Measurements from ENCODE around the gene ERP44.
"Not testable (repeated sequence)": the region's sequence is repeated elsewhere in the genome, so short reads cannot be mapped to it uniquely, and the experiment has no call there.

Gene ERP44

DNA sequence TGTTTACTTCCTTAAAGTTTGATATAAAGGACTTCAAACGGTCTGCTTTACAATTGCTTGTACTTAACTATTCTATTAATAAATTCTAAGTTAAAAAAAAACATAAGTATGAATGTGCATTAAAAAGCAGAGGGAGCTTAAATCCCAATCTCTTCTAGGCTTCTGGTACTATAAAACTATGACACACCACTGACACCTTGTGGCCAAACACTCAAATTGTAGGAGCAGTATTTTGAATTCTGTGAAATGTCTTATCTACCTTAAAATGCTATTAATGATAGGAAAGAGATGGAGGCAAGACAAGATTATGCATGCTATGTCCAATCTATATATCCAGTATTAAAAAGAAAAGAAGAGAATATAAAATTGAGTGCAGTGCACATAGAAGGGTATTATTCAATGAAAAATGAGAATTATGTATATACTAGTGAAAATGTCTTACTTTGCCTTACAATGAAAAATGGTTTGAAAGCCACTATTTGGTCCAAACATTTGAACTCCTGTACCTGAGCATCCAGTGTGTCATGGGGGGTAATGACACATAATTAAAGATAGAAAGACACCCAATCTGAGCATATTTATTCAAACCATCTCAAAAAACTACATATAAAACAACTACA is 87.6 kb downstream of the ERP44 start:
- peak; percentile 86 for DNase-seq (ENCODE audit: low spot score)

DNA sequence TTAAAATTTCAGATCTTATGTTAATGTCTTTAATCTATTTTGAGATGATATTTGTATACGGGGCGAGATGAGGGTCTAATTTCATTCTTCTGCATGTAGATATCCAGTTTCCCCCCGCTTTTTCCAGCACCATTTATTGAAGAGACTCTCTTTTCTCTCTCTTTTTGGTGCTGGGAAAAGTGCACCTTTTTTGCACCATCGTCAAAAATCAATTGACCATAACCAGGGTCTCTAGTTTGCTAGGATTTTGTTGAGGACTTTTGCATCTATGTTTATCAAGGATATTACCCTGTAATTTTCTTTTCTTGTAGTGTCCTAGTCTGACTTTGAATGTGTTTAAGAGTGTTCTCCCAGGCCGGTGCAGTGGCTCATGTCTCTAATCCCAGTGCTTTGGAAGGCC is 99.0 kb downstream of the ERP44 start:
- DNase-seq (ENCODE audit: low spot score), result no peak

DNA sequence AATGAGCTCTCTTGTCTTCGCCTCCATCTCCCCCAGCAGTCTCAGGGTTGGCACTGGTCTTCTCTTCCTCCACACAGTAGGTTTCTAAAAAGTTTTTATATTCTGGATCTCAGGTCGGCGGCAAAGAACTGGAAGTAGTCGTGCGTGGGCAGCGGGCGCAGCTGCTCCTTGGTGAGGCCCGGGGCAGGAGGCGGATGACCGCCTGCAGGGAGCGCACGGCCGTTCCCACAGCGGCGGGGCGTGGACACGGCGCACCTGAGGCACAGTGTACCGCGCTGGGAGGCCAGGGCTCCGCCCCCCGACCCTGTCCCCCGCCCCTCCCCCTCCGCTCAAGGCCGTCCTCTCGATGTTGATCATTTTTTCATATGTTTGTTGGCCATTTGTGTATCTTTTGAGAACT is 99.9 kb downstream of the ERP44 start:
- DNase-seq (ENCODE audit: low spot score), result no peak

DNA sequence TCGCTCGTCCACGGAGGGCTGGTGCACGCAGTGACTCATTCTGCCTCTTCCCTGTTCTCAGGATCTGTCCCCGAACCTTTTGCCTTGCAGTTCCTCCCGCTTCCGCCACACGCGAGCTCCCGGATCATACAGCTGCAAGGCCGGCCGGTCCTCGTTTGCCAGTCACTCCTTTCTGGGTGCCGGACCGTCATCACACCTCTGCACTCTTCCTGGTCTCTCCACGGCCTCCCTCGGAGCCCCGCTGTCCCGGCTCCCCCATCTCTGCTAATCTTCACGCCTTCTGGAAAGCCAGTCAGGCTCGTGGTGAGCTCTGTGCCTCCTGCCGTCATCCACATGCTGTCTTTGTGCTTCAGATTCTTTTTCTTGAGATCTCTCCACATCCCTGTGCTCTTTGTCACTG is 100.5 kb downstream of the ERP44 start:
- DNase-seq (ENCODE audit: low spot score), result no peak

DNA sequence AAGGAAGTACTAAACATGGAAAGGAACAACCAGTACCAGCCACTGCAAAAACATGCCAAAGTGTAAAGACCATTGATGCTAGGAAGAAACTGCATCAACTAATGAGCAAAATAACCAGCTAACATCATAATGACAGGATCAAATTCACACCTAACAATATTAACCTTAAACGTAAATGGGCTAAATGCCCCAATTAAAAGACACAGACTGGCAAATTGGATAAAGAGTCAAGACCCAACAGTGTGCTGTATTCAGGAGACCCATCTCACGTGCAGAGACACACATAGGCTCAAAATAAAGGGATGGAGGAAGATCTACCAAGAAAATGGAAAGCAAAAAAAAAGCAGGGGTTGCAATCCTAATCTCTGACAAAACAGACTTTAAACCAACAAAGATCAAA is 108.3 kb downstream of the ERP44 start:
- not testable (repeated sequence) for DNase-seq (ENCODE audit: low spot score)

DNA sequence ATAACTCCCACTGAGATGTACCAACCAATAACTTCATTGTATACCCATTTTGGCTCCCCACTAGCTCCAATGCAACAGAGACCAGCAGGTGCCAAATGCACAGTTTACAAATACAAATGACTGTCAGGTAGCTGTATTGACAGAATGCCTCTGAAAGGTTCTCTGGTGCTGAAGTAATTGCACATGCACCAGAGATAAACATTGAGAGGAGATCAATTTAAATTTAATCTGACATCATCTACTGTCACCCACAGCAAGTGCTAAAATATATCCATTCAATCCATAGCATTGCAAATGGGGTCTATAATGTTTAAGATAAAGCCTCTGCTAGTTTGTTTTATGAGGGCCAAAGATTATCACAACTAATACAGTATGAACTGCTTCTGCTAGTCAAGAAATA is 112.2 kb downstream of the ERP44 start:
- DNase-seq (ENCODE audit: low spot score), result no peak

DNA sequence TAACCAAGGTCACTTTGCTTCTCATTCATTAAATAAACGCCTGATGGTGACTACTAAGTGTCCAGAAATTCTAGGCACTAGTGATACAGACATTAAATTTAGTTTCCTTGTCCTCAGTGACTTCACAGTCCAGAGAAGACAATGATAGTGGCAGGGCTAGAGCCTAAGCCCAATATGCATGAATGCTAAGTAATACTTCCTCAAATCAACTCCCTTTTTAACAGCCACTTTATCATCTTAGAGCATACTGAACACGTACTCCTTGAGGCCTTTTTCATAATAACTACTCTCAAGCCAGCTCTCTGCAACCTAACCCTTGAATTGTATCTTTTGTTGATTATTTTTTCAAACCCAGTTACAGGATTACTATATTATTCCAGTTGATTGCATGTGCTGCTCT is 118.2 kb downstream of the ERP44 start:
- DNase-seq (ENCODE audit: low spot score), result no peak

DNA sequence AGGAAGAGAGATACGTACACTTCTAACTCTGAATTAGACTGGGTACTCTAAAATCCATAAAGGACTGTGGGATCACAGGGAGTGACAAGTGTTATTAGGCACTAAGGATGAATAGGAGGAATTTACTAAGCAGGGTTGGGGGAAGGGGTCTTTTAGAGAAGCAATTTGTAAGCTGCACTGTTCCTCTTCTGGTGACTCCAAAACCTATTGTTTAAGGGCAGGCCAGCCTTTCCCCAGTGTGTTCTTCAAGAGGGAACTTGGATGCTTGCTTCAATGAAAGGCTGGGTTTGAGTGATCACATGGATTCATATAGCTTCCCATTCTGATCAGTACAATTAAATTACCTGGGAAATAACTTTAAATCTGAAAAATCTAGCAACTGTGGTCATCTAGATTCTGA is 120.6 kb downstream of the ERP44 start:
- no peak for DNase-seq (ENCODE audit: low spot score)

DNA sequence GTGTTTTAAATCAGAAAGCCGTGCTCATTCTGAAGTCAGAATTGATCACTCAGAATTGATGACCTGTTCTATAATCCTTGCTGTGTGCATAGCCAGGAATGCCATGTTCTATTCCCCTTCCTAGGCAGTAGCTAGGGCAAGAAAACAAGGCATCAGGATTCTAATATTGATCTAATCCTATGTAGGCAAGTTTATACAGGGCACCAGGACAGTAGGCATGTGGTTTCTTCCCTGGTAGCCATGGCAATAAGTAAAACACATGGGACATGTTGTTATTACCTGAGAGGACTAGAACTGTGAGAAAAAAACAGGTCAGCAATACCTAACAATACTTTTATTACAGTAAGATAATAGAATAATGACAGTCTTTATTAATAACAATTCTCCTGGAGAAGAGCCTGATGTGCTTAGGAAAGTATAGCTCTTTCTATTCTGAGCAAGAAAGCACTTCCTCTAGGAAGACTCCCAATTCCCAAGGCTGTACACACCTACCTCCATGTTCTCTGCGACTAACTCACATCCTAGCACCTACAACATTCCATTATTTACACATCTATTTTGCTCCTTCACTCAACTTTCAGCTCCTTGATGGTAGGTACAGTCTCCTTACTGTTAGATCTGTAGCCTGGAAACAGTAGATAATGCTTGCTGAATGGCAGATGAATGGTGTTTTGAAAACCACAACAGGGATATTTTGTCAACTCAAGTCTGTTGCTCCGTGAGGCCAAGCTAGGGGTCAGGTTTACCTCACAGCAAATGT is 121.6 kb downstream of the ERP44 start:
- no peak for DNase-seq (ENCODE audit: low spot score)

DNA sequence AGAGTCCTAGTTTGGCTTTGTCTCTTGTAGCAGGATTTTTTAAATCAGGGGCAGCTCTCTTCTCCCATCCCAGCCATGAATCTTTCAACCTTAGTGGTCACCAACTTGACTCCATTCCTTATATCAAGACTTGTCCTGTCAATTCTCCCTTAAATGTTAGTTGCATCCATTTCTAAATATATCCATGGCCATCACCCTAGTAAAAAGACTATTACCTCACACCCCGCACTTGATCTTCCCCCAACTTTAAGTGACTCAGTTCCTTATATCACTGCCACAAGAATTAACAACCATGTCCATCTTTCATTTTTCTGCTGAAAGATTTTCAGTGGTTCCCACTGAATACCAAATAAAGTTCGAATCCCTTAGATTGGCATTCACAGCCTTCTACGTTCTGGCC is 125.3 kb downstream of the ERP44 start:
- no peak for DNase-seq (ENCODE audit: low spot score)

DNA sequence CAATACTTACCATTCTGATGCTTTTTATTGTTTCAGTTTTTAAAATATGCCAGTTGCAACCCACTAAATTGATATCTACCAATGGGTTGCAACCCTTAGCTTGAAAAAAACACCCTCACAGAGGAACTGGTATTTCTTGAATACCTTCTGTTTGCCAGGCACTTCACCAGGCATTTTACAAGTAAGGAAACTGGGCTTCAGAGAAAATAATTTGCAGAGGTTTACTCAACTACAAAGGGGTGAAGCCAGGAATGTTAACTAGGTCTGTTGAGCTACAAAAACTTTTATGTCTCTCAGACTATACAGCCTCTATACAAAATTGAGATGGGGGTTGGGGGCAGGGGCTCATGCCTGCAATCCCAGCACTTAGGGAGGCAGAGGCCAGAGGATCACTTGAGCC is 127.4 kb downstream of the ERP44 start:
- DNase-seq (ENCODE audit: low spot score), result no peak

DNA sequence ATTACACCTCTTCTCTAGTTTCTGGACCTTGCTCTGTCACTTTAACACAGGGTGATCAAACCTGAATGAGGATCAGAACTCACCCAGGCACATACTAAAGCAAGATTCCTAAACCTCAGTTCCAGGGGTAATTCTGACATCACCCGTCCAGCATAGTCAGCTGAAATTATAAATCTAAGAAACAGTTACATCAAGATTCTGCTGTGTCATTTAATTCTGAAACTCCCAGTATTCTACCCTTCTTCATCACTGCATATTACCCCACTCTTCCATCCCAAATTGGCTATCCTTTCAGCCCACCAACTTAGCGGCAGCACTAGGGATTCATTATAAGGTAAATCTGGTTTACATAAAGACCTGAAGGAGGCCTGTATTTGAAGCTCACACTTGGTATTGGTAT is 128.3 kb downstream of the ERP44 start:
- no peak for DNase-seq (ENCODE audit: low spot score)

DNA sequence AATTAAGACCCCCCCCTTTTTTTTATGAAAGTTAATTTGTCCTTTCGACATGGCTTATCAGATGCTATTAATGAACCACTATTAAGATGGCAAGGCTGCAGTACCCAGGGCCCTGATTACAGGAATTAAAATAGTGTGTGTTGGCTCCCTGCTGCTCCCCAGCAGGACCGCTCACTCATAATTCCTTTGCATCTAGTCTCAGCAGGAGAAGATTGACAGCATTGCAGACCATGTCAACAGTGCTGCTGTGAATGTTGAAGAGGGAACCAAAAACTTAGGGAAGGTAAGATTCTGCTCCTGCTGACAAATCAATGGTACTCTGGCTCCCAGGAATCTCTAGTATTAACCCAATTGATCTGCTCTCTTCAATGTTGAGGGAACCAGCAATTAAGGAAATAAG is 131.3 kb downstream of the ERP44 start:
- no peak for DNase-seq (ENCODE audit: low spot score)

DNA sequence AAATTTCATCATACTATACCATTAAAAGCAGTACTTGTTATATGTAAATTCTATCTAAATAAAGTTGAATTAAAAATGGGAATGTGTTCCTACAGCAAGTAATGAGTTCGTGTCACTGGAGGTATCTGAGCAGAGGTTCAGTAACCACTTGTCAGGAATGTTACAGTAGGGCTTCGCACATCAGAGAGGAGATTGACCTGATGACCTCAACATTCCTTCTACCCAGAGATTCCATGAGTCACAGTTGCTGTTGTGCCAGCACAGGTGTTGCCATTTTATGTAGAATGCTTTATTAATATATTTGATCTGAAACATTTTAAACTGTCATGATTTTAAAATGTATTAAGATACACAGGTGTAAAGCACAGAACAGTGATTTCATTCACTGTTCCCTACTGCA is 132.1 kb downstream of the ERP44 start:
- DNase-seq (ENCODE audit: low spot score), result peak; percentile 33

DNA sequence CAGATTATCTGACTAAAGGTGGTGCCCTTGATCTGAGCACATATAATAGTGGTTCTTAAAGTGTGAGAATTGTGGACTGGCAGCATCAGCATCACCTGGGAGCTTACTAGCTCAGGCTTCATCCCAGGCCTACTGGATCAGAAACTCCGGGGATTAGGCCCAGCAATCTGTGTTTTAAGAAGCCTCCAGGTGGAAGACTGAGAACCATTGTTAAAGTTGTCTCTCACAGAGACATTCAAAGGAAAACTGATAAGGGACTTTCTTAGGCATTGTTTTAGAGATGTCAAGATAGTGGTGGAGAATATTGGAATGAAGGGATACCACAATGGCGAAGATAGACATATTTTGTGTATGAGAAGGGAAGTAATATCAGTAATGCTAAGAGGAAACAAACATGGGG is 132.8 kb downstream of the ERP44 start:
- no peak for DNase-seq (ENCODE audit: low spot score)

DNA sequence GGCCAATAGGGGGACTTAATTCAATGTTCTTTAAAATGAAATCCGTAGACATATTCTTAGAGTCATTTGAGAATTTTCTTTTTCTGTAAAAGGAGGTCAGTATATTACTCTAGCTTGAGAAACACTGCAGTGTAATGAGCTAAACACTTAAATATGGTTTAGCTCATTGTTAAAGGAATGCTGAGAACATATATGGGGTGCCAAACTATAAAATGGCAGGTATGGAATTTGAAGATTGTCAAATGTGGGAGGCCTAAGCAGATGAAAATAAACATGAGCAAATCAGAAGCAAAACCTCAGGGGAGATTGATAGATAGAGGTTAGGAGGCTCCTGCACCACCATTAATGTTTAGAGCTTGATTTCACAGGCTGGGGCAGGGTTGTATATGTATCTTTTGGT is 134.5 kb downstream of the ERP44 start:
- DNase-seq (ENCODE audit: low spot score), result no peak

DNA sequence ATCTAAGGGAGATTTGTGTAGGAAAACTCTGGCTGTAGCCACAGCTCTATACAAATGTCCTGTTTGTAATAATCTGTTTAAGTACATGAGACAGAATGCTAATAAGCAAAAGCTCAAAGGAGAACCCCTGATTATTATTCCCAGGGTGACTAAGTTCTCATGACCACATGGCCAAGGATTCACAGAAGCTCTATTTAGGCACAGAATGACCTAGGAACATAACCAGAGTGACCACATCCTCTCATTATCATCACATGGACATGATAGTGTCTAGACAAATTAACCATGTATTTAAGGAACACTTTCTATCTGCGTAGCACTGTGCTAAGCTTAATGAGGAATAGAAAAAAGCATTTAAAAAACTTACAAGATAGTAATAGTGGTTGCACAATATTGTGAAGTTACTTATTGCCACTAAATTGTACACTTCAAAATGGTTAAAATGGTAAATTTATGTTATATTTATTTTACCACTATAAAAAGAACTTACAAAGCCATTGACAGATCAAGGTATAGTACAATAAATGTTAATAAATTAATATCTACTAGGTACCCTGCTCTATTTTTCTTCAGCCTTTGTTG is 136.0 kb downstream of the ERP44 start:
- peak; percentile 20 for DNase-seq (ENCODE audit: low spot score)

DNA sequence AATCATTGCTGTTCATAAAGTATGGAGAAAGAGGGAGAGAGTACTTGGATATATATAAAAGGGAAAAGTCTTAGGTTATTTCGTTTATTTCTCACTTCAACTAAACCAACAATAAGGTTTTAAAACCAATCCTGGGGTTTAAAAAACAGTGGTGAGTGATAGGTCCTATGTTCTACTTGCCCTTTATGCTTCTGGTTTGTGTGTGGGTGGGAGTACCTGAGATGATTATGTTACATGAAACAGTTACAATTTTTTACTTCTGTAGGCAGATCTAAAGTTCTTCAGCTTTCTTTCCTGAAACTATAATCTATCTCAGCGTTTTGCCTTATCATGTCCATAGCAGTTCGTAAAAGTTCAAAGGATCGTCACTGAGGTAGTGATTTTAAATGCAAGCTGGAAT is 143.2 kb downstream of the ERP44 start:
- no peak for DNase-seq (ENCODE audit: low spot score)

DNA sequence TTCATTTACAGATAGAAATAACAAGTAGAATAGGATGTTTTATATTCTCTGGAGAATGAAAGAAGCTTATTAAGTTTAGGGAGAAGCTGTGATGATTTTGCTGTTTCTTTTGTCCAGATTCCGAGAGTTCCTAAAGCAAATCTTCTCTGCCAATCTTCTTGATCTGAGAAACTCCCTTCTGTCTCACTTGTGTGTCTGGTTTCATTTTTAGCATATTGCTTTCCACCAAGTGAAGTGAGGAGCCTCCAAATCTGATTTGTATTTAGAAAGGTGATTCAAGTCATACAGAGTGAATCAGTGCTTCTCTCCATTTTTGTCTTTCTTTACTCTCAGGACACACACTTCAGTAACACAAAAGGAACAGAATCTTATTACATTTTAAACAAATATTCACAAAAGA is 144.0 kb downstream of the ERP44 start:
- DNase-seq (ENCODE audit: low spot score), result no peak

DNA sequence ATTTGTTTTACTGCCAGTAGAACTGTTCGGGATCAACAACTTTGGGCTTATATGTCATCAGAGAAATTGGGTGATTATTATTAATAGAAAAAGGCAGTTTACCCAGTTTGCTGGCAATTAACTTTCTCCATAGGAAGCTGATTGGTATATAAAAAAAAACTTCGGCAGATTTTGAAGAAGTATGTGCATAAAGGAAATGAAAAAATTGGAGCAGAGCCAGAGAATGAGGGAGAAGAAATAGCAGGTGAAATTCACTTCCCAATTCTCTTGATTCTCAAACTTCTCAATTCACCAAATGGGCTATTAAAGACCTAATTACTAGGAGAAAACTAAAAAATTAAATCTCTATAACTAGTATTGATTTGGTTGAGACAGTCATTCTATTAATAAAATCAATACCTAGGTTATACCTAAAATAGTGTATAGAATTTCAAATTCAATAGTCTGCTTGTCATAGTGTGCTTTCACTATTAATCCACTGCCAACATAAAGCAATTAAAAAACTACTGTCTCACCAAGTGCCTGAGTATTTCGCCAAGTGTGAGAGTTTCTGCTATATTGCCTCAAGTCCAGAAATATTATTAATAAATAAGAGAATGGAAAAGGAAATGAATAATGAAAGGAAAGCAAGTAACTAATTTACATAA is 144.8 kb downstream of the ERP44 start:
- no peak for DNase-seq (ENCODE audit: low spot score)

DNA sequence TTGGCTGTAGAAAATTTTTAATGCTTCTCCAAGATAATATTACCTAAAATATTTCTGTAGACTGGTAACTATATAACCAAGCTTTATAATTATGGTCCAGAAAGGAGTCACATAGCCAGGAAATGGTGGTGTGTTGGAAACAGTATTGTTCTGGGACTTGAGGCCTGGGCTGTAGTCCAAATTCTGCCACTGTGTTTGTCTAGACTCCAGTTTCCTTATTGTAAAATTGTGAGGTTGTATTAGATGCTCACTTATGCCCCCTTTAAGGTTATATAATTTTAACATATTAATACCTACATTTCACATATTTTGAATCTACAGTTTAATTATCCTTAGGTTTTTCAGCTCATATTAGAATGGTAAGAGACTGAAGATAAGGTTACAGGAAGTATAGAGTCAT is 149.9 kb downstream of the ERP44 start:
- DNase-seq (ENCODE audit: low spot score), result no peak

DNA sequence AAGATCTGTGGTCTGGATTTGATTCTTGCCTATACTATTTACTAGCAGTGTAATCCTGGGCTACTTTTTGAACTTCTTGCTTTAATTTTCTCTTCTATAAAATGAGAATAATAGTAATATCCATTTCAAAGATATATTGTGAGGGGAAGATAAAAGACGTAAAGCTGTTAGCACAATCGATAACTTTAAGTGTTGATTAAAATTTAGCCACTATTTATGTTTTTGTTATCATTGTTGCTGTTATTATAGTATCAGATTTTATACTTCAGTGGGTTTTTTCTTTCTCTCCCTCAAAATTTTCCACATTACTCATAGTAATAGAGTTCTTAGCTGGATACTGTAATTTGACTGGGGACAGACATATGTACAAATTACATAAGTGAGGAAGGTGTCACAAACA is 150.3 kb downstream of the ERP44 start:
- DNase-seq (ENCODE audit: low spot score), result no peak

DNA sequence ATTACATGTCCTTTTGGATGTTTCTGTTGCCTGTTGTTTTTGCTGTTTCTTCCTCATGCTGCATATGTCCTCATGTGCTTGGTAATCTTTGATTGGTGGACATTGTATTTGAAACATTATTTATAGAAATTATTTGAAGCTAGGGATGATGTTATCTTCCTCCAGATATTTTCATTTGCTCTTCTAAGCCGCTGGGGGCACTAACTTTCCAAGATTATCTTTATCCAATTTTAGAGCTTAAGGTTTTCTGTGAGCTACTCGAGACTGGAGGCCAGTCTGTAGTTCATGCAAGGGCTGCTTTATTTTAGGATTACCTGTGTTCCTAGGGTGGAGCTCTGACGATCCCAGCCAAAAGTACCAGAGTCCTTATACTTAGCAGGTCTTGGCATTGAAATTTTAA is 151.4 kb downstream of the ERP44 start:
- peak; percentile 52 for DNase-seq (ENCODE audit: low spot score)

Data from RKO (cell line).